H1 (cell line): ENCODE data around the gene SSTR1. TPM values are rescaled to one million over a fixed set of nuclear protein-coding genes. Genes with fewer than 3 reads are reported as not detected.

ENCODE experiments used
- CTCF ChIA-PET: fragments of 300-600 bp; sonication (Branson Sonifier 250); formaldehyde crosslinking; loops from one replicate; lab custom pipeline; 2021; ENCODE audit not compliant: partially characterized antibody; lab: Charles Lee
- POLR2A ChIA-PET: fragments of 300-600 bp; sonication (Branson Sonifier 250); formaldehyde crosslinking; loops from one replicate; lab custom pipeline; 2021; ENCODE audit warnings: inconsistent platforms; ENCODE audit not compliant: partially characterized antibody; lab: Charles Lee
- DNase-seq, 2 experiments: peaks; one replicate each; pipeline versions ENCODE4 v3.0.0 to v3.0.0-alpha.2; 2010 to 2022; ENCODE audit warnings: low spot score in 2 of 2, low read depth in 1 of 2, mixed read lengths in 1 of 2
- FAIRE-seq: peaks from 2 replicates; lab custom pipeline; 2011; peaks lifted over from hg19 to GRCh38; lab: Jason Lieb, UNC
- H2AFZ ChIP-seq: 2 replicates; pipeline ENCODE4 v1.8.1; 2012; ENCODE audit warnings: low read length, inconsistent platforms
- H2AK5ac ChIP-seq: 2 replicates; pipeline ENCODE4 v1.6.1; 2013; ENCODE audit warnings: low read depth, low read length
- H2BK120ac ChIP-seq: replicated peaks from 2 replicates; pipeline ENCODE3; 2013; ENCODE audit warnings: low read depth, low read length, inconsistent platforms
- H2BK12ac ChIP-seq: 2 replicates; pipeline ENCODE4 v1.6.1; 2013; ENCODE audit warnings: low read depth, low read length
- H2BK15ac ChIP-seq: 2 replicates; pipeline ENCODE4 v1.6.1; 2013; ENCODE audit warnings: low read length
- H2BK20ac ChIP-seq: 2 replicates; pipeline ENCODE4 v1.6.1; 2013; ENCODE audit warnings: low read length
- H2BK5ac ChIP-seq: 2 replicates; pipeline ENCODE4 v1.6.1; 2013; ENCODE audit warnings: low read depth, low read length
- H3K14ac ChIP-seq: 2 replicates; pipeline ENCODE4 v1.6.1; 2013; ENCODE audit warnings: inconsistent platforms; ENCODE audit not compliant: insufficient read length
- H3K18ac ChIP-seq: 2 replicates; pipeline ENCODE4 v1.6.1; 2013; ENCODE audit warnings: low read length; ENCODE audit errors: extremely low read depth
- H3K23ac ChIP-seq: 2 replicates; pipeline ENCODE4 v1.6.1; 2013; ENCODE audit warnings: inconsistent platforms; ENCODE audit not compliant: insufficient read length
- H3K23me2 ChIP-seq: 2 replicates; pipeline ENCODE4 v1.6.1; 2013; ENCODE audit warnings: low read depth, low read length
- H3K27ac ChIP-seq: 2 replicates; pipeline ENCODE4 v1.6.1; 2011; ENCODE audit warnings: low read depth, low read length, inconsistent platforms
- H3K27me3 ChIP-seq, 4 experiments: replicated peaks in 1 of 4; 1 replicate in 1 of 4; 2 replicates in 3 of 4; pipeline versions ENCODE4 v1.6.1 to v1.8.1; 2011 to 2013; ENCODE audit warnings: low read length in 3 of 4, mild to moderate bottlenecking in 3 of 4, inconsistent platforms in 2 of 4, mixed read lengths in 2 of 4, moderate library complexity in 1 of 4; ENCODE audit not compliant: control insufficient read depth in 3 of 4, insufficient read depth in 3 of 4; ENCODE audit errors: extremely low read depth in 1 of 4
- H3K36me3 ChIP-seq, 4 experiments: 2 replicates each; pipeline versions ENCODE4 v1.6.1 to v1.8.1; 2011 to 2013; ENCODE audit warnings: mild to moderate bottlenecking in 4 of 4, low read length in 3 of 4, moderate library complexity in 2 of 4, control low read depth in 1 of 4, inconsistent platforms in 1 of 4; ENCODE audit not compliant: insufficient read depth in 4 of 4, control insufficient read depth in 2 of 4
- H3K4ac ChIP-seq: replicated peaks from 2 replicates; pipeline ENCODE3; 2013; ENCODE audit warnings: low read length, low read depth, mixed read lengths, inconsistent platforms; ENCODE audit not compliant: insufficient read length
- H3K4me1 ChIP-seq, 4 experiments: replicated peaks in 1 of 4; 1 replicate in 1 of 4; 2 replicates in 3 of 4; pipeline versions ENCODE4 v1.6.1 to v1.8.1; 2011 to 2013; ENCODE audit warnings: low read length in 3 of 4, inconsistent platforms in 2 of 4, mixed read lengths in 1 of 4; ENCODE audit not compliant: insufficient read depth in 4 of 4, control insufficient read depth in 3 of 4
- H3K4me2 ChIP-seq, 2 experiments: 2 replicates each; pipeline versions ENCODE4 v1.6.1 to v1.8.1; 2011 to 2013; ENCODE audit warnings: low read depth in 2 of 2, low read length in 2 of 2, control low read depth in 1 of 2, inconsistent platforms in 1 of 2, mild to moderate bottlenecking in 1 of 2; ENCODE audit not compliant: insufficient read depth in 1 of 2
- H3K4me3 ChIP-seq, 4 experiments: fragments of 200-600, 300-600 bp in 1 of 4; sonication (generic), shearing (Covaris generic), sonication (Bioruptor Twin) in 1 of 4; 2 replicates each; pipeline versions ENCODE4 v1.5.1 to v1.8.1; 2011 to 2016; ENCODE audit warnings: low read length in 4 of 4, low read depth in 3 of 4, control low read depth in 2 of 4, inconsistent platforms in 2 of 4, mild to moderate bottlenecking in 2 of 4, mixed read lengths in 1 of 4, moderate library complexity in 1 of 4; ENCODE audit not compliant: insufficient read depth in 2 of 4; ENCODE audit errors: extremely low read depth in 1 of 4
- H3K56ac ChIP-seq: replicated peaks from 2 replicates; pipeline ENCODE3; 2013; ENCODE audit warnings: low read depth, mild to moderate bottlenecking, mixed read lengths, low read length, inconsistent platforms; ENCODE audit not compliant: insufficient read length
- H3K79me1 ChIP-seq: 2 replicates; pipeline ENCODE4 v1.6.1; 2013; ENCODE audit warnings: low read depth, low read length, control low read depth
- H3K79me2 ChIP-seq, 2 experiments: 2 replicates each; pipeline versions ENCODE4 v1.6.1 to v1.8.1; 2012 to 2013; ENCODE audit warnings: low read length in 2 of 2, mild to moderate bottlenecking in 2 of 2, inconsistent platforms in 1 of 2; ENCODE audit not compliant: insufficient read depth in 2 of 2, control insufficient read depth in 1 of 2
- H3K9ac ChIP-seq, 4 experiments: replicated peaks in 1 of 4; 1 replicate in 1 of 4; 2 replicates in 3 of 4; pipeline versions ENCODE4 v1.6.1 to v1.8.1; 2011 to 2013; ENCODE audit warnings: low read depth in 3 of 4, low read length in 3 of 4, control low read depth in 2 of 4, mild to moderate bottlenecking in 2 of 4, moderate library complexity in 2 of 4, inconsistent platforms in 1 of 4; ENCODE audit errors: extremely low read depth in 1 of 4
- H3K9me3 ChIP-seq, 2 experiments: 2 replicates each; pipeline versions ENCODE4 v1.6.1 to v1.8.1; 2012 to 2013; ENCODE audit warnings: mild to moderate bottlenecking in 2 of 2, moderate library complexity in 2 of 2, control low read depth in 1 of 2, inconsistent platforms in 1 of 2, low read depth in 1 of 2, low read length in 1 of 2, mixed read lengths in 1 of 2; ENCODE audit not compliant: insufficient read depth in 2 of 2
- H4K20me1 ChIP-seq, 2 experiments: replicated peaks in 1 of 2; 2 replicates each; pipeline versions ENCODE3 to v1.8.1; 2011 to 2013; ENCODE audit warnings: inconsistent platforms in 2 of 2, low read length in 2 of 2, mild to moderate bottlenecking in 1 of 2; ENCODE audit not compliant: insufficient read depth in 2 of 2, control insufficient read depth in 1 of 2
- H4K5ac ChIP-seq: 2 replicates; pipeline ENCODE4 v1.6.1; 2013; ENCODE audit warnings: low read length, low read depth, mixed read lengths, inconsistent platforms; ENCODE audit not compliant: insufficient read length
- H4K8ac ChIP-seq: 2 replicates; pipeline ENCODE4 v1.8.0; 2013; ENCODE audit warnings: mild to moderate bottlenecking, moderate library complexity, low read length, inconsistent platforms; ENCODE audit not compliant: insufficient read depth; ENCODE audit errors: extremely low read depth
- H4K91ac ChIP-seq: replicated peaks from 2 replicates; pipeline ENCODE3; 2013; ENCODE audit warnings: low read length, mixed read lengths, inconsistent platforms; ENCODE audit not compliant: insufficient read length
- ATF2 ChIP-seq: IDR thresholded peaks from 2 replicates; pipeline ENCODE4 v1.6.1; 2012; ENCODE audit warnings: low read length, inconsistent platforms
- CBX5 ChIP-seq: fragments of 300-800, 300-1000 bp; sonication (generic); IDR thresholded peaks from 2 replicates; pipeline ENCODE4 v1.7.1; 2016; ENCODE audit warnings: antibody characterized with exemption, low read length, low read depth
- CHD2 ChIP-seq: IDR thresholded peaks from 2 replicates; pipeline ENCODE4 v1.6.1; 2012; ENCODE audit warnings: low read length, improper control_type of control experiment
- KDM5A ChIP-seq: fragments of 200-600 bp; IDR thresholded peaks from 2 replicates; pipeline ENCODE4 v1.7.1; 2012; ENCODE audit warnings: mild to moderate bottlenecking, low read length, inconsistent platforms, mixed read lengths
- NANOG ChIP-seq: IDR thresholded peaks from 2 replicates; pipeline ENCODE4 v1.6.1; 2011; ENCODE audit warnings: low read length, low read depth, mild to moderate bottlenecking, inconsistent platforms; ENCODE audit not compliant: insufficient read depth, poor library complexity, severe bottlenecking
- POLR2A ChIP-seq, 2 experiments: IDR thresholded peaks; 1 replicate in 1 of 2; 2 replicates in 1 of 2; pipeline ENCODE4 v1.6.1; 2011; ENCODE audit warnings: low read depth in 2 of 2, low read length in 2 of 2, mild to moderate bottlenecking in 2 of 2; ENCODE audit errors: control extremely low read depth in 1 of 2
- POLR2AphosphoS5 ChIP-seq: IDR thresholded peaks from 2 replicates; pipeline ENCODE4 v1.6.1; 2011; ENCODE audit warnings: low read depth, low read length
- POU5F1 ChIP-seq: IDR thresholded peaks from 2 replicates; pipeline ENCODE4 v1.6.1; 2011; ENCODE audit warnings: low read depth, mild to moderate bottlenecking, low read length, moderate library complexity
- RFX5 ChIP-seq: IDR thresholded peaks from 2 replicates; pipeline ENCODE4 v1.6.1; 2011; ENCODE audit warnings: low read depth, low read length, improper control_type of control experiment, borderline replicate concordance
- SP1 ChIP-seq: IDR thresholded peaks from 2 replicates; pipeline ENCODE4 v1.6.1; 2011; ENCODE audit warnings: low read depth, low read length
- TBP ChIP-seq: IDR thresholded peaks from 2 replicates; pipeline ENCODE4 v1.6.1; 2011; ENCODE audit warnings: low read depth, low read length, improper control_type of control experiment
- polyA plus RNA-seq, 7 experiments: library from polyadenylated mRNA; depleted of rRNA in 3 of 7; stranded (reverse) in 5 of 7; unstranded in 2 of 7; fragments of >200 nt in 5 of 7; fragments of 200-250 nt in 2 of 7; gene quantifications; 1 replicate in 5 of 7; 2 replicates in 1 of 7; 4 replicates in 1 of 7; pipeline versions ENCODE4 v1.2.1 to v1.2.3, GENCODE V29; 2011 to 2013; ENCODE audit warnings: missing spikeins in 2 of 7, mixed read lengths in 2 of 7
- total RNA-seq: library from RNA; stranded (reverse); fragmentation: NEBNext Ultra II Directional; extraction: Animal tissue kit (Norgen Biotek cat#: 25700); gene quantifications from 2 replicates; pipeline ENCODE4 v1.2.1, GENCODE V29; 2021

SSTR1 gene
- total and polyA plus RNA-seq, 2 of the 8 experiments (the other 6 are each of a cell fraction or from before 2014, with no cell fraction given): 0.82 to 0.93 TPM

- no peaks in the 10 kb centered on the region for H3K79me1 ChIP-seq
- no peak overlapping the region for H4K5ac ChIP-seq
- FAIRE-seq: no peak
- no peak overlapping the region for H2BK120ac ChIP-seq
- ChIA-PET CTCF (interaction anchor here (1.2 to 1.6 kb wide), 5 partner anchors 213 to 396 kb away, joined by 3 to 5 read pairs (median 3); no protein-coding TSS in a partner anchor), POLR2A (interaction anchor here (0.7 to 8.9 kb wide), 29 partner anchors 9 to 522 kb away, joined by 3 to 70 read pairs (median 4); partner anchors contain the start of gene CLEC14A)
- H4K8ac ChIP-seq: no peak overlapping the region
- H3K23ac ChIP-seq: no peak overlapping the region
- H3K27ac ChIP-seq: no peak overlapping the region
- no peak for DNase-seq
- no peak overlapping the region for H3K56ac ChIP-seq
- H3K14ac ChIP-seq: no peak overlapping the region
- H2AFZ ChIP-seq: no peak overlapping the region
- H3K4me3 ChIP-seq: no peak overlapping the region
- H3K4me2 ChIP-seq: no peak overlapping the region
- no peak overlapping the region for H3K4ac ChIP-seq
- no peak overlapping the region for H3K9ac ChIP-seq
- H4K20me1 ChIP-seq: peaks cover 8 to 10% of the 10 kb centered on the region in 2 experiments
- H2AK5ac ChIP-seq: no peak overlapping the region
- no peak overlapping the region for H2BK20ac ChIP-seq
- no peak overlapping the region for H2BK12ac ChIP-seq
- H2BK15ac ChIP-seq: no peak overlapping the region
- H3K9me3 ChIP-seq: peaks cover 2 to 4% of the 10 kb centered on the region in 2 experiments; a peak in 2 of 4 replicates
- H3K27me3 ChIP-seq: peaks cover 30 to 41% (median 38%) of the 10 kb centered on the region in 4 experiments
- H3K36me3 ChIP-seq: peaks cover 0 to 15% (median 8%) of the 10 kb centered on the region in 4 experiments; a peak in 6 of 8 replicates
- no peak overlapping the region for H2BK5ac ChIP-seq
- peaks cover 10% of the 10 kb centered on the region for H3K23me2 ChIP-seq
- peaks cover 3 to 20% (median 9%) of the 10 kb centered on the region in 4 experiments for H3K4me1 ChIP-seq
- no peaks in the 10 kb centered on the region for H3K79me2 ChIP-seq
- H3K18ac ChIP-seq: no peak overlapping the region
- no peak overlapping the region for H4K91ac ChIP-seq
- TF ChIP-seq RFX5 (no peak), POLR2AphosphoS5 (0 out of 2 replicates have a peak, but pooled peaks have one; percentile 87), SP1 (no peak), CBX5 (no peak), CHD2 (peak; percentile 35; the same call in 1 of the 2 replicates), POU5F1 (no peak), ATF2 (no peak), NANOG (no peak), TBP (no peak), KDM5A (no peak), POLR2A (IDR thresholded peaks at IDR 0.05; ENCODE audit: control extremely low read depth in 1 of 2, low read depth in 2 of 2, low read length in 2 of 2) (peak in 1 of 2 experiments; percentile 82; a peak in 1 of 3 replicates)
Measured at GRCh38 chr14:38204719-38205115, 3.0 kb upstream of the SSTR1 start.
